GM10266 (cell line): ENCODE data around the gene TP63.
"Not testable (repeated sequence)": the region's sequence is repeated elsewhere in the genome, so short reads cannot be mapped to it uniquely, and the experiment has no call there.

Experiments
- DNase-seq: peaks from one replicate; pipeline ENCODE4 v3.0.0; 2012; ENCODE audit errors: extremely low spot score
- TF ChIP-seq, protein P1 (sequence below): IDR thresholded peaks from 2 replicates; pipeline ENCODE4 v1.5.1; 2012; ENCODE audit warnings: mild to moderate bottlenecking, low read depth; ENCODE audit not compliant: control insufficient read depth, insufficient read depth; ENCODE audit errors: missing control alignments

The TP63 gene

DNA sequence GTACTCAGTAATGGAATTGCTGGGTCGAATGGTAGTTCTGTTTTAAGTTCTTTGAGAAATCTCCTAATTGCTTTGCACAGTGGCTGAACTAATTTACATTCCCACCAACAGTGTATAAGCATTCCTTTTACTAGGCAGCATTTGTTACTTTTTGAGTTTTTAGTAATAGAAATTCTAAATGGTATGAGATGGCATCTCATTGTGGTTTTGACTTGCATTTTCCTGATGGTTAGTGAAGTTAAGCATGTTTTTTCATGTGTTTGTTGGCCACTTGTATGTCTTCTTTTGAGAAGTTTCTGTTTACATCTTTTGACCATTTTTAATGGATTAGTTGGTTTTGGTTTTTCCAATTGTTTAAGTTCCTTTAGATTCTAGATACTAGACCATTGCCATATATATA lies 28.4 kb downstream of the TP63 start:
- TF ChIP-seq, protein P1, sequence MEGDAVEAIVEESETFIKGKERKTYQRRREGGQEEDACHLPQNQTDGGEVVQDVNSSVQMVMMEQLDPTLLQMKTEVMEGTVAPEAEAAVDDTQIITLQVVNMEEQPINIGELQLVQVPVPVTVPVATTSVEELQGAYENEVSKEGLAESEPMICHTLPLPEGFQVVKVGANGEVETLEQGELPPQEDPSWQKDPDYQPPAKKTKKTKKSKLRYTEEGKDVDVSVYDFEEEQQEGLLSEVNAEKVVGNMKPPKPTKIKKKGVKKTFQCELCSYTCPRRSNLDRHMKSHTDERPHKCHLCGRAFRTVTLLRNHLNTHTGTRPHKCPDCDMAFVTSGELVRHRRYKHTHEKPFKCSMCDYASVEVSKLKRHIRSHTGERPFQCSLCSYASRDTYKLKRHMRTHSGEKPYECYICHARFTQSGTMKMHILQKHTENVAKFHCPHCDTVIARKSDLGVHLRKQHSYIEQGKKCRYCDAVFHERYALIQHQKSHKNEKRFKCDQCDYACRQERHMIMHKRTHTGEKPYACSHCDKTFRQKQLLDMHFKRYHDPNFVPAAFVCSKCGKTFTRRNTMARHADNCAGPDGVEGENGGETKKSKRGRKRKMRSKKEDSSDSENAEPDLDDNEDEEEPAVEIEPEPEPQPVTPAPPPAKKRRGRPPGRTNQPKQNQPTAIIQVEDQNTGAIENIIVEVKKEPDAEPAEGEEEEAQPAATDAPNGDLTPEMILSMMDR = no peak

DNA sequence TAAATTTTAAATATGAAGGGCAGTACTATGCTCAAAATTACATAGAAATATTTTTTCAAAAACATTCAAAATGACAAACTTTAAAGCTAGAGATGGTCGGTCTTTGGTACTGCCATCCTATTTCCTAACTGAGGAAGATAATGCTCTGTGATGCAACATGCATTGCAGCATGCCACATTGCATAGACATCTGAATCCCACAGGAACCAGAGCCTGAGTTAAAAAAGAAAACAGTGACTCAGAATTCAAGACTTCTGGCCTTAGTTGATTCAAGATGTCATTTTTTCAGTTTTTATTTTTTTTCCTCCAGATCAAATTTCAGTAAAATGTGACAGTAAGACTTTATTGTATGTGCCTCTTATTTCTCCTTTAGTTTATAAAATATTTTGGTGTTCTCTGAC lies 33.1 kb downstream of the TP63 start:
- TF ChIP-seq, protein P1 = no peak
- DNase-seq = no peak

More for the DNA sequence above, 28.4 kb downstream of the TP63 start:
- DNase-seq = no peak

DNA sequence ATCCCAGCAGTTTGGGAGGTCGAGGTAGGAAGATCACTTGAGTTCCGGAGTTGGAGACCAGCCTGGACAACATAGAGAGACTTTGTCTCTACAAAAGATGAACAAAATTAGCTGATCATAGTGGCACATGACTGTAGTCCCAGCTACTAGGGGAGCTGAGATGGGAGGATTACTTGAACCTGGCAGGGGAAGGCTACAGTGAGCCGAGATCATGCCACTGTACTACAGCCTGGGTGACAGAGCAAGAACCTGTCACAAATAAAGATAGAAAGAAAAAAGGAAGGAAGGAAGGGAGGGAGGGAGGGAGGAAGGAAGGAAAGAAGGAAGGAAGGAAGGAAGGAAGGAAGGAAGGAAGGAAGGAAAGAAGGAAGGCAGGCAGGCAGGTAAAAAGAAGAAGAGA lies 41.2 kb downstream of the TP63 start:
- DNase-seq = not testable (repeated sequence)

DNA sequence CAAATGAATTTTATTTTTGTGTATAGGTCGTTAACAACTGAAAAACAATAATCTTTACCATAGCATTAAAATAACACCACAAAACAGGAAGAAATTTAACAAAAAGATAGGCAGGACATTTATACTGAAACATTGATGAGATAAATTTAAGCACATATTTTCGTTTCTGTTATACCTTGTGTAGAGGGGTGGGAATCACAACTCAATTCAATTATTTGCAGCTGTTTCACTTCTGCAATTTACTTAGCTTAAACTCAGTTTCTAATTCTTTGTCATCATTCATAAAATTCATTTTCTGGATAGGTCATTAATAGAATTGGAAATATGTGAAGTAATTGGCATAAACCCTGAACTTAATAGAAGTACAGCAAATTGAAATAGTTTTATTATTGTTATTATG lies 42.3 kb downstream of the TP63 start:
- peak; percentile 44 for DNase-seq
- TF ChIP-seq, protein P1 = no peak

DNA sequence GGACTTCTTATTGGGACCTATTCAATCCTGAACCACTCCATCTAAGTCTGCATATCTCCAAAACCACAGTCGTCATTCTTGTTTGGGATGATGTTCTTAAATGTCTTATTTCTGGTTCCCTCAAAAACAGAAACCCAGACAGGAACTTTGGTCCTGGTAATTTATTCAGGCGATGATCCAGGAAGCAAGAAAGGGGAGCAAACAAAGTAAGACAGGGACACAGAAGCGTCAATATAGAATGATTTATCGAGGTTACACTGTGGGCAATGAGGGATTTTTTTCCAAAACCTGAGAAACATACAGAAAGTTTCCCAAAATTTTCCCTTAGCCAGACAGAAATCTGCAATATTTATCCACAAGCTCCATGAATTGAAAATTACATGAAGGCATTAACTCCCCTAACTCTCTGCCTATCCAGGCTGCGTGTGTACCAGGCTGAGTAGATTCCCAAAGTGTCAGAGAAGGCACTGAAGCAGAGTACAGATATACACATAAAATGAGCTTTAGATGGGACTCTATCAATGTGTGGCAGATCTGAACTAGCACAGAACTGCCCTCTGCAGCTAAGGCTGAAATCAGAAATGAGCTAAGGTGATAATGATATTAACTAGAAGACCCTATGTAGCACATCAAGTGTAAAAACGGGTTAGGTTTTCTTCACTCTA lies 43.2 kb downstream of the TP63 start:
- TF ChIP-seq, protein P1 = no peak
- no peak for DNase-seq

DNA sequence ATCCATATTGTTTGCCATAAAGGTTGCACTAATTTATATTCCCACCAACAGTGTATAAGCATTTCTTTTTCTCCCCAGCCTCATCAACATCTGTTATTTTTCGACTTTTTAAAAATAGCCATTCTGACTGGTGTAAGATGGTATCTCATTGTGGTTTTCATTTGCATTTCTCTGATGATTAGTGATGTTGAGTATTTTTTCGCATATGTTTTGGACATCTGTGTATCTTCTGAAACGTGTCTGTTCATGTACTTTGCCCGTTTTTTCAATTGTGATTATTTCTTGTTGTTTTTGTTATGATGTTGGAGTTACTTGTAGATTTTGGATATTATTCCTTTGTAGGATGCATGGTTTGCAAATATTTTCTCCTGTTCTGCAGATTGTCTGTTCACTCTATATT lies 46.5 kb downstream of the TP63 start:
- no peak for DNase-seq
- TF ChIP-seq, protein P1 = no peak

DNA sequence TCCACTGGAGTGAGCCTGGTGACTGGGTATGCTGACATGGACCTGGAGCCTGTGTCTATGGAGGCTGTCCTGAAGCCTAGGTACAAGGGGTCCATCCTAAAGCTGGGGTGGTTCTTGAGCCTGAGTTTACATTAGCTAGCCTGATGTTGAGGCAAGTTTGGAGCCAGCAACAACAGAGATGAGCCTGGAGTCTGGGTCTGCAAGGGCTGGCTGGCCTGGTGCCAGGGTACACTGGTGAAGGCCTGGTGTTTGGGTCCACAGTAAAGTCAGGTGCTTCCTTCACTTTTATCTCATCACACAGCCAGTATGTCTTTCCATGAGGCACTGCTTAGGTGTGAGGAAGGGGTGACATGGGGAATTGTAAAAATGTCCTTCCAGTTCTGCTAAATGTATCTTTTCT lies 49.5 kb downstream of the TP63 start:
- DNase-seq = no peak
- TF ChIP-seq, protein P1 = no peak
